ENCODE results near the gene RPS14.
"Not testable (repeated sequence)": the region's sequence is repeated elsewhere in the genome, so short reads cannot be mapped to it uniquely, and the experiment has no call there.

The RPS14 gene

DNA sequence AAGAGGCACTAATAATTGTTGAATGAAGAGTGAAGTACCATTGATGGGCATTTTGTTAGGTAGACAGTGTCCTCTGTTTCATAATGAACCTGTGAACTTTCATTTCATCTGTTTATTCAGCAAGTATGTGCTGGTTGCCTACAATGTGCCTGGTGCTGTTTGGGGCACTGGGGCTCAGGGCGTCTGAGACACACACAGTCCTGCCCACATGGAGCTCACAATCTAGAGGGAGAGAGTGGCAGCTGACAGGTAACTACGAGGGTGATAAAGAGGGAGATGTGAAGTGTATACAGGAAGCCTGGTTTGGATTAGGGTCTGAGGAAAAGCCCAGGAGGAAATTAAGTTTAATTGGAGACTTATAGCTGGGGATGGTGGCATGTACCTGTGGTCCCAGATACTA is 29.9 kb upstream of the RPS14 start:
- DNase-seq: no peak

DNA sequence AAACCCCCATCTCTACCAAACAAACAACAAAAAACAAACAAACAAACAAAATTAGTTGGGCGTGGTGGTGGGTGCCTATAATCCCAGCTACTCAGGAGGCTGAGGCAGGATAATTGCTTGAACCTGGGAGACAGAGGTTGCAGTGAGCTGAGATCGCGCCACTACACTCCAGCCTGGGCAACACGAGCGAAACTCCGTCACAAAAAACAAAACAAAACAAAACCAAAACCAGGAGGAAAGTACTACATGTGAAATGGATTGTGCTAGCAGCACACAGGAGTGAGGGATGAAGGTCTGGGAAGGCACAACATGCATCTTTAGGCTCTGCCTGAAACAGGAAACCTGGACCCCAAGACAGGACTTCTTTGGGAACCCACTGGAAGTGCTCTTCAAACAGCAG is 27.0 kb upstream of the RPS14 start:
- not testable (repeated sequence) for DNase-seq

DNA sequence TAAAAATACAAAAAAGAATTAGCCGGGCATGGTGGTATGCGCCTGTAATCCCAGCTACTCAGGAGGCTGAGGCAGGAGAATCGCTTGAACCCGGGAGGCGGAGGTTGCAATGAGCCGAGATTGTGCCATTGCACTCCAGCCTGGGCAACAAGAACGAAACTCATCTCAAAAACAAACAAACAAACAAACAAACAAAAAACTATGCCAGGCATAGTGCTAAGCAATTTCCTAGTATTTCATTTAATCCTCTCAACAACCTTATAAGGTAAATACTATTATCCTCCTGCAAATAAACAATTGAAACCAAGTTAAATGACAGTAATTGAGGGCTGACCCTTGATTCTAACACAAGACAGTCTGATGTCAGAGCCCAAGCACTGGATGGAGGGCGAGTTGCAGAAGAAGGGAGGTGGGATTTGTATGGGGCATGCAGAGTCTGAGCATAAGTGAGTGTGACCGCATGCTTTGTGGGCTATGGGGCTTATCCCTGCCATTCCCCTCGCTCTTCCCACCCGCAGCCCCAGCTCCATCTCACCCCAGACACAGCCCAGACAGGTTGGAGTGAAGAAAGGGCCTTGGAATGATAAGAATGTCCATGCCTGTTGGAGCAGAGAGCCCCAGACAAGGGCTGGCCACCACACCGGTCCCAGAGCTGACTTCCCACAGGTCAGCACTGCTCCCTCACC is 24.3 kb upstream of the RPS14 start:
- DNase-seq: no peak

DNA sequence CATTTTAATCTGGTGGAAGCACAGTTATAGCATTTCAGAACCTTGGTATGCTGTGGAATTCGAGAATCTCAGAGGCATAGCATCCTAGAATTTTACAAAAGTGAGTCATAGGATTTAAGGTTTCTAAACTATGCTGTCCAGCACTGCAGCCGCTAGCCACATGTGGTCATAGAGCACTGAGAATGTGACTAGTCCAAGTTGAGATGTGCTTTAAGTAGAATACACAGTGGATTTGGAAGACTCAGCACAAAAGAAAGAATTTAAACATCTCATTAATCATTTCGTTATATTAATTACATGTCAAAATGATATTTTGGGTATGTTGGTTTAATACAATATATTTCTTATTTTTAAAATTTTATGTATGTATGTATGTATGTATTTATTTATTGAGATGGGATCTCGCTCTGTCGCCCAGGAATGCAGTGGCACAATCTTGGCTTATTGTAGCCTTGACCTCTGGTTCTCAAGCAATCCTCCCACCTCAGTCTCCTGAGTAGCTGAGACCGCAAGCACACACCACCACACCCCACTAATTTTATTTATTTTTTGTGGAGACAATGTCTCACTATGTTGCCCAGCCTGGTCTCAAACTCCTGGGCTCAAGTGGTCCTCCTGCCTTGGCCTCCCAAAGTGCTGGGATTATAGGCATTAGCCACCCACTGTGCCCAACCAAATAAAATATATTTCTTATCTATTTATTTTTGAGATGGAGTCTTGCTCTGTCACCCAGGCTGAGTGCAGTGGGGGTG is 20.4 kb upstream of the RPS14 start:
- DNase-seq: no peak

DNA sequence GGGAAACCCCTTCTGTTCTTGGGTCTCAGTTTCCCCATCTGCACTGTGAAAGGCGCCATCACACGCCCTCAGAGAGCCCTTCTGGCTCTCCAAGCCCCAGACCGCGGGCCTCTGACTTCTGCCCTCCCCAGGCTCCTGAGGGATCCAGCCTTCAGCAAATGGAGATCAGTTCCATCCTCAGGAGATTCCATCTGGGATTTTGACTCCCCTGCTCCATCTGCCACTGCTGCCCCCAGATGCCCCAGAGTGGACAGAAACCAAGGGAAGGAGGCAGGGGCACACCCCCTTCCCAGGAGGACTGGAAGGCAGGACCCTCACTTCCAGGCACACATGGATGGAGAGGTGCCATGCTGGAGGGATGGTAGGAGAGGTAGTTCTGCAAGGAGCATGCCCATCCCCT is 18.7 kb upstream of the RPS14 start:
- DNase-seq: no peak

DNA sequence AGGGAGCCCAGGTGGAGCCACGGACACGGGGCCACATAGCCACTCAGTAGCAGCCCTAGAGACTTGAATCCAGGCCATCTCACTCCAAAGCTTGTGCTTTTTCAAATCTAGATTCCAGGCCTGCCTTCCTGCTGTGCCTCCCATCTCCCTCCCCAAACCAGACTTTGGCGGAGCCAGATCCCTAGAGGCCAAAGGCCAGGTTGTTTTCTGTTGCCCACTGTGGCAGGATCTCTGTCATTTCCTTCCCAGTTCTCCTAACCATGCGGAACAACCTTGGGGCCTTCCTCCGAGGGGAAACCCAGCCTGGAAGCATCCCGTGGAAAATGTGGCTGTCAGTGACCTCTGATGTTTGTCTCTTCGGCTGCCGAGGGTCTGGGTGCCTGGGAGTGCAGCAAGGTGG is 16.4 kb upstream of the RPS14 start:
- no peak for DNase-seq

DNA sequence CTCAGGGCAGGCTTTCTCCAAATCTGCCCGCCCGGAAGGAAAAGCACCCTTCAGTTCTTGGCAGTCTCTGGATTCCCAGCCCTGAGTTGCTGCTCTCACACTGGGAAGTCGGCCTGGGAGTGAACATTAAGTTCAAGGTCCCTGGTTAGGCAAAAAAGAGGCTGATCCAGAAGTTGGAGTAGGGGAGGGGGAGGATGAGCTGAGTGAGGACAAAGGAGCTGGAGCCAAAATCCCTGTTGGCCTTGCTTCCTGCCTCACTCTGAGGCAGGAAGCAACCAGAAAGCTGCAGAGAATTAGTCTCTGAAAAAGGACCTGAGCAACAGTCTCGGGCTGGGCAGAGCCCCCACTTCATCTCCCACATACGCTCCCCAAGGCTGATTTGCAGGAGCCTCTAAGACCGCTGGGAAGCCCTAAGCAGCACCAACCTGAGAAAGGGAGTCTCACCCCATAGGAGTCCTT is 15.0 kb upstream of the RPS14 start:
- no peak for DNase-seq

DNA sequence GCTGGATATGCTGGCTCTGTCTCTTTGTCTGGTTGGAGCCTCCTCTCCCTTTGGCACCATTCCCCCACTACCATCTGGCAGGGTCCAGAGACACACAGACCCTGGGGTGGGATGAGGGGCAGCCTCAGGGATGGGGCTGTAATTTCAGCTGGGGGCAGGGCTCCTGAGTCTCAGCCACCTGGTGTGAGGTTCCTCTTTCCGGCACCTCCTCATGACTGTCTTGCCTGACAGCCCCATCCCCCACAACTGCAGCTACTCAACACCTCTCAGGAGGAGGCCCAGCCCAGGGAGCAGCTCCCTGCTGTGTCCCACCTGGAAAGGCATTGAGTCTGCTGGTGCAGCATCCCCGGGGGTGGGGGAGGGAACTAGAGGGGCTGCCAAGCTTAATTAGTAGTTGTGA is 11.7 kb upstream of the RPS14 start:
- DNase-seq: no peak

DNA sequence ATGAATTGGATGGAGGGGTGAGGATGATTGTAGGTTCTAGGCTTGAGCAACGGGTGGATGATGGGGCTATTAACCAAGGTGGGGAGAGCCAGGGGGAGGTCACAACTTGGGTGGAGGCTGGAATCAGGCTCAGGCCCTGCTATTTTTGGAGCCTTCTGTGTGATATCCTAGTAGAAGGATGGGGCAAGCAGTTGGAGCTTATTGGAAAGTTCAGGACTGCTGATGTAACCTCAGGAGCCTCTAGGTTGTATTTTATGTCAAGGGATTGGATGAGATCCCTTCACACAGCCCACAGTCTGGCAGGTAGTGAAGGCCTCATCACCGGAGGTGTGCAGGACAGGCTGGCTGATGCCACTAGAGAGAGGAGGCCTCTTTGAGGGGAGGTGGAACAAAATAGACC is 11.2 kb upstream of the RPS14 start:
- no peak for DNase-seq

DNA sequence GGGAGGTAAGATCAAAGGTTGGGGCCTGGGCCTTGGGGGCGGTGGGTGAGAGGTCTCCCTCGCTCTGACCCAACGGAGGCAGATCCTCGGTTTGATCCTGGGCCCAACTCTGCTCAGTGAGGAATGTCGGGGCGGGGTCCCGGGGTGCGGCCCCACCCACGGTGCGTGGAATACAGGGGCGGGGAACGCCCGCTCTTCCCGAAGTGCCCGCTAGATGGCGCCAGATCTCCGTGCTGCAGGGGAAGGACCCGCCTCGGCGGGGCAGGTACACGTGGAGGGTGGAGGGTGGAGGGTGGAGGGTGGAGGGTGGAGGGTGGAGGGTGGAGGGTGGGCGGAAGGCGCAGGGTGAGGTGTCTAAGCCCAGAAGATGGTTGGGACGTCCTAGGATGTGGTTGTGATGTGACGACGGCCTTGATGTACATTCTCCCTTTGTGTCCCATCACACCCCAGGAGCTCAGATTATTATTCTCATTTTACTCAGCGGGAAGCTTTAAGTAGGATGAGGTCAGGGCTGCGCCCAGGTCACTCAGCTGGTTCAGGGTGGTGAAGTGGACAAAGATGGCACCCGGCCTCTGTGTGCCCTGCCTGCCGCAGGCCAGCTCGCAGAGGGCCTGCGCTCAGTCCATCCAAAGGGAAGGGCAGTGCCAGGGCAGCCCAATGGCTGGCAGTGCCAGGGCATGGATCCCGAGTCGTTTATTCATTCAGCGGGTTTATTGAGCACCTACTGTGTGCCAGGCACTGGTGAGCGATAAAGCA is 9.4 kb upstream of the RPS14 start:
- DNase-seq: peak; percentile 83

DNA sequence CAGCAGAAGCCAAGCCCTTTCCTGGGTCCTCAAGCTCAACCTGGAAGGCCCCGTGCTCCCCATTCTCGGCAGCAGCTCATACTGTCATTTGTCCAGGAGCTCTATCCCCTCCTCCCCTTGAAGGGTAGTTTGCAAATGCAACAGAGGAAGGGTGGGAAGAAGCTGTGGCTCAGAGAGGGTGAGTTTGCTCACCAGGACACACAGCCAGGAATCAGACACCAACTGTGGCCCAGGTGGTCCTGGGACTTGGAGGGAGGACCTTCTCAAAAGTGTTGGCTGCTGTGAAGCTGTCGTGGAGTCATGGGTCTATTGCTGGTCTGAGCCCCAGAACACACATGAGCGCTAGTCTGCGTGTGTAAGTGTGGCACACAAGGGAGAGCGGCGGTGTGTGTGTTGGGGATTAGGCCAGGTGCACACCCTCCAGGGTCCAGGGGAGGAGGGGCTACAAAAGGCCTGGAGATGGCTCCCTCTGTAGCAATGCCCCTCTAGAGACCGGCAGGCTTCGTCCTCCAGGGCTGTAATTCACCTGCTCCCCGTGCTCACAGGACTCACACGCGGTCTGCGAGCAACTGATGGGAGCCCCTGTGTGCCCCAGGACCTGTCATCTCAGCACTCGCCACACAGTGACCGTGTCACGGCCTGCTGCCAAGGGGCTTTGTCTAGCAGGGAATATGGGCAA is 8.2 kb upstream of the RPS14 start:
- no peak for DNase-seq

DNA sequence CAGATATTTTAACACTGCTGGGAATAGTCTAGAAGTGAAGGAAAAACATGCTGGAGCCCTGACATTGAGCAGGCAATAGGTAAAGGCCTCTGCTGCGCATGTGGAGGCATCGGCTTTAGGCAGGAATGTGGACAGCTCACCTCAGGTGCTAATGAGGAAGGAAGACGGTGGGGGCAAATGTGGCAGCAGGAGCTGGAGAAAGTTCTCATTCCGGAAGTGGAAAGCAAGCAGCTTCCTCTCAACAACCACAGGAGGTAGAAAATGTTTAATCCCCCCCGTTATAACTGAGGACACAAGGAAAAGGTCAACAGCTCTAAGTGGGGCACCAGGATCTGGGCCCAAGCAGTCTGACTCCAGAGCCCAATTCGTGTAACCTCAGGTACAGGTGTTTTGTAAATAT is 7.6 kb upstream of the RPS14 start:
- DNase-seq: no peak

DNA sequence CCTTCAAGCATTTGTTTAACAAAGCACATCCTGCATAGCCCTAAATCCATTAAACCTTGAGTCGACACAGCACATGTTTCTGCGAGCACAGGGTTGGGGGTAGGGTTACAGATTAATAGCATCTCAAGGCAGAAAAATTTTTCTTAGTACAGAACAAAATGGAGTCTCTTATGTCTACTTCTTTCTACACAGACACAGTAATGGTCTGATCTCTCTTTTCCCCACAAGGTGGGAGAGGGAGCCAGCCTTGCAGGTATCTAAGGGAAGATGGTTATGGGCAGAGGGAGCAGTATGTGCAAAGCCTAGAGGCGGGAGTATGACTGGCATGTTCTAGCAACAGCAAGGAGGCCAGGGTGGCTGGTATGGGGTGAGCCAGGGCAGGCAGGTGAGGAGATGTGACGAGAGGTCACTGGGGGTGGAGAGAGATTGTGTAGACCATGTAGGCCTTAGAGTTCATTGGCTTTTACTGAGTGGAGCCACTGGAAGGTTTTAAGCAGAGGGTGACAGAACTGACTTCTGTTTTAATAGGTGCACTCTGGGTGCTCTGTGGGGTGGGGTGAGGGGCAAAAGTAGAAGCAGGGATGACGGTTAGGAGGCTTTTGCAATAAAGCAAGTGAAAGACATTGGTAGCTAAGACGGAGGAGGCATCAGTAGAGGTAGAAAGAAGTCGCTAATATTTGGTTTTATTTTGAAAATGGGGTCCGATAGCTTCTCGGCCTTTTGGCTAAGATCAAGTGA is 5.1 kb upstream of the RPS14 start:
- no peak for DNase-seq

DNA sequence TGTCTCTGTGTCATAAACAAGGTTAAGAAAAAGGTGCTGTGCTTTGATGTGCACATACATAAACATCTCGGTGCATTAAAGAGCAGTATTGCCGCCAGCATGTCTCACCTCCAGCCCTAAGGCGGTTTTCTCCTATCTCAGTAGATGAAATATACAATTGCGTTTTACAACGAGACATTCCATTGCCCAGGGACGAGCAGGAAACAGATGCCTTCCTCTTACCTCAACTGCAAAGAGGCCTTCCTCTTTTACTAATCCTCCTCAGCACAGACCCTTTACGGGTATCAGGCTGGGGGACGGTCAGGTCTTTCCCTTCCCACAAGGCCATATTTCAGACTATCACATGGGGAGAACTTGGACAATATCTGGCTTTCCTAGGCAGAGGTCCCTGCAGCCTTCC is 4.5 kb upstream of the RPS14 start:
- DNase-seq: not testable (repeated sequence)

DNA sequence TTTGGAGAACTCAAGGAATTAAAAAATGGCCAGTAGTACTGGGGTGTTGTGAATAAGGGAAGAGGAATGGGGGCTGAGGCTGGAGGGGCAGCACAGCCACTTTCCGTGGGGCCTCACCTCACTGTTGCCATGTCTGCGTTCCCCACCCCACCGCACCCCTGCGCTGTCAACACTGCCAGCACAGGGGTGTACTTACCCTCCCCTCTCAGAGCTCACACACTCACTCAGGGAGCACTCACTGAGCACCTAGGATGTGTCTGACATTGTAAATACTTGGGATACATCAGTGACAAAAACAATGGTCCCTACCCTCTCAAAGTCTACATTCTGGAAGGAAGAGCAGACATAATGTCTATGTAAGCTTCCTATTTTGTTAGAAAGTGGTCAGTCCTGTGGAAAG is 3.4 kb upstream of the RPS14 start:
- DNase-seq: no peak

DNA sequence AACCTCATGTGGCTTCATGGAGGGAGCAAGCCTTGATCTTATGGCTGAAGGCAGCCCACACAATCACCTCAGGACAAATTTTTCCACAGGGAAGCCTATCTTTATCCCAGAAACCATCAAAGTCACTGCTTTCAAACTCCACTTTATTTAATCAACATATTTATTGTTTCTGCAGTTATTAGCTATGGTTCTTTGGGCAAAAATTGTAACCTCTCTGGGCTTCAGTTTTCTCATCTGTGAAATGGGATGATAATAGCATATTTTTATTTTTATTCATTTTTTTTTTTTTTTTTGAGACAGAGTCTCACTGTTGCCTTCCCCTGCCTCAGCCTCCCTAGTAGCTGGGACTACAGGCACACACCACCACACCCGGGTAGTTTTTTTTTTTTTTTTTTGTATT is 2.1 kb upstream of the RPS14 start:
- no peak for DNase-seq

DNA sequence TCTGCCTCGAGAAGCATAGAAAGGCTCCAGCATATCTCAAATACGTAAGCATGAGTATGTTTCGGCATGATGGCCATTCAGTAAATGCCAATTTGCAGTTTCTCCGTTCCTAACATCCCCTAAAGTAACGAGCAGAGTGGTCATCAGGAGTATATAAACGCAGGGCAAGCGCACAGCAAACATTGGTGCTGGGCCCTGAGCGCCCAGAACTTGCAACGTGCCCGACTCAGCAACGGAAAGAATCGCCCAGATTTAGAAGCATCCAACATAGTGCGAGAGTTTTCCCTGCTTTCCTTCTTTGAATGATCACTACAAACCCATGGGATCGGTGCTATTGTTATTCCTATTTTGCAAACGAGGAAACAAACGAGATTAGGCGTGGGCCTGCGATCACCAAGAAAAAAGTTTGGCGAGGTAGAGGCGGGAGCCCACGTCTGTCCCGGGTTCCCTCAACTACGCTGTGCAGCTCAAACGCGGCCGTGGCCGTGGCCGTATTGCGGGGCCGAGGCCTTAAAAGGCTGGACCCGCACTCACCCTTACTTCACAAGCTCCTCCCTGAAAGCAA is 505 bp downstream of the RPS14 start:
- DNase-seq: no peak

DNA sequence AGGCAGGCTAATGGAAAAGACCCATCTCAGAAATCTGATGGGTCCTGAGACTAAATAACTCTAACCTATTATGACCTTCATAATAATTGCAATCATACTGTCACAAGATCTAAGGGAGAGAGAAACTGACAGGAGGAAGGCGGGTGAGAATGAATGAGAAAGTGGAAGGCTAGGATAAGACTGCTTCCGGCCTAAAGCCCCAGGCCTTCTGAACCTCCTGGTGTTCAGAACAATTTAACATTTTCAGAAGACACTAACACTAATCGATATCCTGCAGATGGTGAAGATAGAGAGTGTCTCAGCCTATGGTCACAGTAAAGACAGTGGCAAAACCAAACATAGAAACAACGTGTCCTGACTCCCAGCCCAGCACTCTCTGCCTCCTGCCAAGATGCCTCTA is 1.2 kb downstream of the RPS14 start:
- DNase-seq: no peak

DNA sequence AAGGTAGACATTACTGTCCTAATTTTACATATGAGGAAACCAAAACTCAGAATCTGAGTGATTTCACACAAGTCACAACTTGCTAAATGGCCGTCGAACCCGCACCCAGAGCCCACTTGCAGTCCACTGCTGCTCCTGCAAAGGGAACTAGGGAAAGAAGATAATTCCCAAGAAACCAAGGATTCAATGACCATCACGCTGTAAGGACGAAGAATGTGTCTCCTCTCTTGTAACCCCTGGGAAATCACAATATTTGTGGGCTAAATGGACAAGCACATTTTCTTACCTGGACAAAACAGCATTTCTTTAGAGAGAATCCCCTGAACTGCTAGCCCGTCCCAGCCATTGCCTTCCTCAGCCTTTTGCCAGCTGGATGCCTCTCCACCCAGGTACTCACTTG is 2.4 kb downstream of the RPS14 start:
- DNase-seq: no peak

DNA sequence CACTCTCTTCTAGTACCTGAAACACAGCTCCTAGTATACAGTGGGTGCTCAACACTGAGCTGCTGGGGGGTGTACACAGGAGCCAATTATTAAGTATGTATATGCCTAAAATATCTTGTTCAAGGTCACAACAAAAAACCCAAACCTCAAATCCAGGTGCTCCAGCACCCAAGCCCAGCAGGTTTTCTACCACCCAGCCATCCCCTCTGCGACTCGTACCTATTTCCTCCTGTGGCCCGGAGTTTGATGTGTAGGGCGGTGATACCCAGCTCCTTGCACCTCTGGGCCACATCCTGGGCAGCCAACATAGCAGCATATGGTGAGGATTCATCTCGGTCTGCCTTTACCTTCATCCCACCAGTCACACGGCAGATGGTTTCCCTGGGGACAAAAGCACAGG is 3.0 kb downstream of the RPS14 start:
- DNase-seq: no peak

DNA sequence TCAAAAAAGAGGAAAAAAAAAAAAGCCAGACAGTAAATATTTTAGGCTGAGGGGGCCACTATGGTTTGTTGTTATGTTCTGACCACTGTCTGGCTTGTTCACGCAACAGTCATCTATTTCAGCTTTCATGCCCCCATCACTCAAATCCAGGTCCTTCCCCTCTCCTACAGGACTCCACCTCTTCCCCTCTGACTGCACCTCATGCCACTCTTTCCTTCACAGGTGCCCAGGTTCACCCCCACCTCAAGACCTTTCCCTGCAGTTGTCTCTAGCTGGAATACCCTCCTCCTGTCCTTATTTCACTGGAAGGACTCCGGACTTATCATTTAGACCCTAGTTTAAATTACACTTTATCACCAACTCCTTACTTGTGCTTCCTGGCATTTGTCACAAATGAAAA is 3.5 kb downstream of the RPS14 start:
- DNase-seq: no peak

DNA sequence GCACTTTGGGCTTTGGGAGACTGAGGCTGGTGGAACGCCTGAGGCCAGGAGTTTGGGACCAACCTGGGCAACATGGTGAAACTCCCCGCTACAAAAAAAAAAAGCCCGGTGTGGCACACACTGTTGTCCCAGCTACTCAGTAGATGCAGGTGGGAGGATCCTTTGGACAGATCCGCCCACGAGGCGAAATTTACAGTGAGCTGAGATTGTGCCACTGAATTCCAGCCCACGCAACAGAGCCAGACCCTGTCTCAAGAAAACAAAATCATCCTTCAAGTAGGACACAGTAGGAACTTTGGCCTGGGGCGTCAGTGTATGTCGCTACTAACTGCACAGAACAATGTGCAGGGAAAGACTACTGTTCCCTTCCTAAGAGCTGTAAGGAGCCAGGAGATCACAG is 4.8 kb downstream of the RPS14 start:
- DNase-seq: no peak
